GM19025 (cell line): ENCODE results near the gene RAD18.

Source experiments
- ATAC-seq: cut with Tn5 transposase; IDR thresholded peaks from one replicate; pipeline ENCODE4 v1.9.1; 2021; ENCODE audit warnings: mild to moderate bottlenecking, low read depth, moderate library complexity; ENCODE audit not compliant: unreplicated experiment

RAD18 gene

DNA sequence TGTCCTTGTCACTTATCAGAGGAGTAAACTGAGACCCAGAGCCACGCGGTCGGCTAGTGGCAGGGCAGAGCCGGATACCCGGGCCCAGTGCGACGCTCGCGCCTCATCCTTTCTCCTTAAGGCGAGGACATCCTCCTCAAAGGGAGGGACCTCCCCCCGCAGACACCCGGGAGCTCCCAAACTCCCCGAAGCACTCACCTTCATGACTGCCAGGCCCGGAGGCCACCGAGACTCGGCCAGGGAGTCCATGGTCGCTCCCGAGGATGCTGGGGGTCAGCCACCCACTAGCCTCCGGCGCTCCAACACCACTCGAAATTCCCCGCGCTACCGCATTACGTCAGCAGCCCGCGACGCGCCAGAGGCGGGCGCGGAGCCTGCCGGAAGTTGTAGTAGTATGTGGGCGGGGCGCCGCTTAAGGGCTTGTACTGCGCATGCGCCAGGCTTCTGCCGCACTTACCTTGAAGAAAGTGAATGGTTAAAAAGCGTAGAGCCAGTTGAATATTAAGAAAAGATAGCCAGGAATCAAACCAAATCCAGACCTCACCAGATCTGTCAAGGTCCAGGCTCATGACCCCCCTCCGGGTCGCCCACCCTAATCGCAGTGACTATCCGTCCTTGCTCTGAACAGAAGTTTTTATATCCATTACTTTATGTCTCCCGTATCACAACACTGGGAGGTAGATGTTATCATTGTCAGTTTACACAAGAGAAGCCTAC lies at the start of gene RAD18:
Gene RAD18, minus strand, starts transcription at position 336 of the 717 bp plus-strand sequence. Its CDS starts 87 bp downstream, at position 249.
- peak; percentile 93 for ATAC-seq

GRCh38 chr3:9012521-9012920 lies 49.2 kb upstream of the RAD18 start:
- ATAC-seq = no peak

- ATAC-seq = no peak
Observed at GRCh38 chr3:9009976-9010545, 46.8 kb upstream of the RAD18 start.

DNA sequence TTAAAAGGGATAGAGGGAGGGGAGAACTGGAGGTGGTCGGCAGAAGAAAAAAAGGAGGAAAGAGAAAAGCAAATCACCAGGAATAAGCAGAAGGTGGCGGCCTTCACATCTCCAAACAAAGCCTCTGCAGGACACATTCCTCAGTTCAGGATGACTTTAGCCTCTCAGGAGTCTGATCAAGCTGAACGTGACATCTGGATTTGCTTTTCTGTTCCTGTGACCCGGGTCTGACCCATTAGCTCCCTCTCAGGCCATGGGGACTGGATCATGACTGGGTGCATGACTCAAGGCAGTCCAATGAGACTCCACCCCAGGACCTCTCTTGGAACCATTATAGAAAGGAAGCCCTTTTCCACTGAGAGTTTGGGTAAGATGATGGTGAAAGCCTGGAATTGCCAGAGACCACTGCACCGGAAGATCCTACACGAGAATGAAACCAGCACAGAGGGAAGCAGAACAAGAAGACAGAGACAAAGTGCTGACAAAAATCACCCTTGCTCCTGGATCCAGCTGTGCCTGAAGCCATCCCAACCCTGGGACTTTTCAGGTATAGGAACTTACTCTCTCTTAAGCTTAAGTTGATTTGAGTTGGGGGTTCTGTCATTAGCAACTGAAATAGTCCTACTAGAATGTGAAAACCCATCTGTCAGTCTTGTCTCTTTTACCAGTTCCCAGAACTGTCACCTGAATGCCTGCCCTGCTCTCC lies 45.4 kb upstream of the RAD18 start:
- ATAC-seq = no peak

- no peak for ATAC-seq
Observed at GRCh38 chr3:9007928-9008327, 44.7 kb upstream of the RAD18 start.

DNA sequence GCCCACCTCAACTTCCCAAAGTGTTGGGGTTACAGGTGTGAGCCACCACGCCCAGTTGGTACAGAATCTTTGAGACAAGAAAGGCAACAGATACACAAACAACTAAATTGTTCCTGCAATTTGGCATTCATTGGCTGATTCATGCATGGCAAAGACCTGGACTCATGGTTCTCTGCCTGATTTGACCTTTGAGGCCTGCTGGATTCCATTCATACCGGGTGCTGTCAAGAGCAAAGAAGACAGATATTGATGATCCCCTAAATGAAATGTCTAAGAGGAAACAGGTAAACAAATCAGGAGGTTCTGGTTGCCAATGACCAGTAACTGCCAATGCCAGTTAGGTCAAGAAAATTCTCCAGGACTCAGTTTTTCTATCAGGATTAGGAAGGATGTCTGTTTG lies 43.9 kb upstream of the RAD18 start:
- ATAC-seq = no peak

DNA sequence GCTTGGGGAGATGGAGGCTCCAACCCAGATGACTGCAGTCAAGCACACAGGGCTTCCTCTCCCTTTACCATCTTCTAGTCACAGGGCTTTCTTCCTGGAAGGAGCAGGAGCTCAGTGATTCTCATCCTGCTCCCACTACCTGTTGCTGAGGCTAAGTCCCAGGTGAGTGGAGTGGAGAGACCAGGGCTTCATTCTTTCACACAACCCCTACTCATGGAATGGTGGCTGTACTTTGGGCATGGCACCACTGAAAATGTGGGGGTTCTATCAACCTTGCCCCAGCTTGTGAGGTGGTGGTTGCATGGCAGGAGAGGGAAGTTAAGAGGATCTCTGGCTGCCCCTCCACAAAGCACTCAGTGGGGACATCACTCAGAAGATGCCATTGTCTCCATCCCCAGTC lies 36.8 kb upstream of the RAD18 start:
- ATAC-seq = no peak

DNA sequence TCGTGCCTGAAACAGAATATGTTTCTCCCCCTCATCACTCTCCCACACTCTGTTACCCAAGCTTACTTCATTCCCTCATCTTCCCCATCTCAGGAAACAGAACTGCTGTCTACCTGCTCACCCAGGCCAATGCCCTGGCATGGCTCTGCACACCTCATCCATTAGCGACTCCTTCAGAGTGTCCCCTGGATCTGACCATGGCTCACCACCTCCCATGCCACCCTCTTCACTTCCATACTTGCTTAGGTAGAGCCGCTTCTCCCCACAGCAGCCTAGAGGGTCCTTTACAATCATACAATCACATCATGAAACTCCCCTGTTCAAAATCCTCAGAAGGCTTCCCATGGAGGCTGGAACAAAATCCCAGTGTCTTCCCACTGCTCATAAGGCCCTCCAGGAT lies 33.9 kb upstream of the RAD18 start:
- no peak for ATAC-seq

DNA sequence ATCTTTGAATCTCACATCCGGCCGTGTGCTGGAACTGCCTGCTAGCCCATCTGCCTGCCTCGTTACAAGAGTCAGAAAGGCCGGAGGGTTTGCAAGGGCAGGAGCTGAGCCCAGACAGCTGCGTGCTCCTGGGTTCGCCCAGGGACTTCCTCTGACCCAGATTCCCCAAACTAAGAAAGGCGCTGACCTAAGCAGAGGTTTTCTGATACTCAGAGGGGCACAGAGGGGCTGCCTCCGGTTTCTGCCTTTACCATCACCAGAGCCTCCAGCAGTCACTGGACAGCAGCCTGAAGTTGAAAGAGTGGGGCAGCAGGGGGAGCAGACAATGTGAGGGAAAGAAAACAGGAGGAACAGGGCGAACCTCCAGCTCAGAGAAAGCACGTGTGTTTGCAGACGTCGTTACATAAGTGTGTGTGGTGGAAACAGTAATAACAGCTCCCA lies 33.4 kb upstream of the RAD18 start:
- no peak for ATAC-seq

DNA sequence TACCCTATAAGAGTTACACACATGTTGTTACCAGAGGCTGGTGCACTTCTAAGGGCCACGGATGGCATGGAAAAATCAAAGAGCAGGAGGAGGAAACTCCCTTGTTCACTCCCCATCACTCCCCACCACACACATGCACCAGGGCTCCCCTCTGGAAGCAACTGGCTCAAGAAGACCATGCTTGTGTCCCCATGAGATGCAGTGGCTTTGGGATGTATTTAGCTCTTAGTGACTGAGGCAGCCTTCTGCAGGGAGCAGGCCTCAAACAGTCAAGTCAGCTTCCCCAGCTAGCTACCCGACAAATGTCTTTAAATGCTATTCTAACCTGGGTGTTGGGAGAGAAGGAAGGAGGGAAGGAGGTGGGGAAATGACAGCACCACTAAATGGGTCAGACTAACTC lies 32.9 kb upstream of the RAD18 start:
- no peak for ATAC-seq

DNA sequence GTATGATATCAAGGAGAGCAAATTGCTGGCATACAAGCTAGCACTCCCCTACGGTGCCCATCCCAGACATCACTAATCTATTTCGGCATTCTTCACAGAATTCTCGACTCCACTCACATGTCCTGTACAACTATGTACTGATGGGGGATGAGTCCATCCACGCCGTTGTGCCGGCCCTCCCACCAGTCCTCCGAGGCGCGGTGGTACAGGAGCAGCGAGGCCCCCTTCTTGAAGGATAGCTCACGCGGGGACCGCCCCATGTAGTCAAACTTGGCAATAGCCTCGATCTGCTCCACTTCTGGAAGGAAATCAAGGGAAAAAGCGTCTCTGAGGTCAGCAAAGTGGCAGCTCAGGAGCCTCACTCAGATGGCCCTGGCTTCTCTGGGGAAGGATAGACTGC lies 31.0 kb upstream of the RAD18 start:
- ATAC-seq = no peak

DNA sequence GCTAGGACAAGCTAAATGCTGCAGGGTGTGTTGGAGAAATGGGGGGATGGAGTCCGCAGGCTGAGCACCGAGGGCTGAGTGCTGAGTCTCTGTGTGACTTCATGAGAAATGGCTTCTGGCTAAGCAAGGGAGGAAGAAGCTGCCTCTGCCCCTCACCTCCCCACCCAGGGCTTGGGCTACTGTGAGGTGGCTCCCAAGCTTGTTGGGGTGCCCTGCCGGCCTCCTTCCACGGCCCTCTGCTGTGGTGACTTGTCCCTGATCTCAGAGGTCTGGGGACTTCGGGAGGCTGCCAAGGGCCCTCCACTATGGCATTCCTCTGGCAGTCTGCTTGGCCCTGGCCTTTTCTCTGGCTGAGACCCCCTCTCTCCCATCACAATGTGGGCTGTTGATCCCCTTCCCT lies 30.1 kb upstream of the RAD18 start:
- ATAC-seq = no peak

DNA sequence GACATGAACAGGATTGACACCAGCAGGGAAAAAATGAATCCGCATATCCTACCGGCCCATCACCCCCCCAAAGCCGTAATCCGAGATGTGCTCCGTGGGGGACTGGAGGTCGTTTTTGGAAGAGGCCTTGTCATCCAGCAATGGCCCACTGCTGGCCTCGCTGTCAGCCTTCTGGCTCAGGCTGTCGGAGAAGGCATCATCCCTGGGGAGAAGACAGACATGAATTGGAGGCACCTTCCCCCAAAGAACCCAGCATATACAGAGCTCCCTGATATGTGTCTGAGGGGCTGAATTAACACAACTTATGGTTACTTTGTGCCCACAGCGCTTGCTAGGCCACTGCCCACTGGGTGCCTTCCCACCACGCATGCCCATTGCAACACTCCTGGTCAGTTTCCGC lies 29.6 kb upstream of the RAD18 start:
- ATAC-seq = no peak

DNA sequence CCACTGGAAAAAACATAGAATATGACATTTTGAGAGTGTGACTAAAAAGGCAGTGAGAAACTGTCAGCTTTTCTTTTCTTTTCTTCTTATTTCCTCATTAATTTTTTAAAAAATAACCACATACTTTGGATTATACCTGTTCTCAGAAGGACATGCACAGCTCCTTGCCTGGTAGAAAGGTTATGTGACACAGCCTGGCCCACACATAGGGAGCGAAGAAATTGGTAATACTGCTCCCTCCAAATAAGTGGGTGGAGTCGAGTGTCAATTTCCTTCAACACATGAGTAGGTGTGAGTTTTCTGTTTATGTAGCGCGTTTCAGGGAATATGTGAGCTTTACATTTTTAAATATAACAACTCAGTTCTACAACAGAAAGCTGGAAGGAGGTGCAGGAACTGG lies 28.9 kb upstream of the RAD18 start:
- no peak for ATAC-seq

DNA sequence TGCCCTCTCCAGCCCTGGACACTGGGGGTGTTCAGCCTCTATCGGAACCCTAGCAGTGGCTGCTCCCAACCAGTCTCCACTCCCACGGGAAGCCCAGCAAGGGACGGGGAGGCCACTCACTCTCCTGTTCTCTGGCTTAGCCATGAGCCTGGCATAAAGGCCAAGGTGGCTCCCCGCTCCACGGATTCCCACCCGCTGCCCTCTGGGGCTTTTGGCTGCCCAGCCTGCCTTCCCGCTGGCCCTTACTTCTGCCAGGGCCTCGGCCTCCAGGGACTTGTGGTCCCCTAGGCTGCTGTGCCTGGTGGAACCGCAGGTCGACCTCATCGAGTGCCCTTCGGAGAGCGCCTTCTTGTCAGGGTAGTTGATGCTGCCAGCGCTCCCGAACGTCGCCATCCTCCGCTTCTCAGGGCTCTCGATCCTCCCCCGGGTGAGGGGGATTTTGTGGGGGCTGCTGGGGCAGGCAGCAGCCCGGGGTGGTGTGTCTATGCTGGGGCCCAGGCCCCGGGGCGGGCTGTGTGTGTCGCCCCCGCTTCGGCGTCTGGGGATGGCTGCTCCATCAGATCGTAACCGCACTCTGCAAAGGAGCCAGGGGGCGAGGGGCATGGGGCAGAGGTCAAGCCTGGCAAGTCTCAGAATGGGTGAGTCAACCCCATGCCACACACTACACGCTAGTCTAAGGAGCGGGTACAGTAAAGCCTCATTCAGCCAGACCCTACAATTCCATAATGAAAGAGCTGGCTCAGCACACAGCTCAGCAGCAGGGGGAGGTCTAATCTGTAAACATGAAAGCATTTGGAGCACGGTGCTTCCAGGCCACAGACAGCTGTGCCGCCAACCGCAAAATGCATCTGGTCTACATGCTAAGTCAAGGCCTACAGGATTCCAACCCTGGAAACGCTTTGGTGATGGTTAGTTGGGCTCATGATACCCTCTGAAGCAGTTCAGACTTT lies 27.3 kb upstream of the RAD18 start:
- no peak for ATAC-seq

DNA sequence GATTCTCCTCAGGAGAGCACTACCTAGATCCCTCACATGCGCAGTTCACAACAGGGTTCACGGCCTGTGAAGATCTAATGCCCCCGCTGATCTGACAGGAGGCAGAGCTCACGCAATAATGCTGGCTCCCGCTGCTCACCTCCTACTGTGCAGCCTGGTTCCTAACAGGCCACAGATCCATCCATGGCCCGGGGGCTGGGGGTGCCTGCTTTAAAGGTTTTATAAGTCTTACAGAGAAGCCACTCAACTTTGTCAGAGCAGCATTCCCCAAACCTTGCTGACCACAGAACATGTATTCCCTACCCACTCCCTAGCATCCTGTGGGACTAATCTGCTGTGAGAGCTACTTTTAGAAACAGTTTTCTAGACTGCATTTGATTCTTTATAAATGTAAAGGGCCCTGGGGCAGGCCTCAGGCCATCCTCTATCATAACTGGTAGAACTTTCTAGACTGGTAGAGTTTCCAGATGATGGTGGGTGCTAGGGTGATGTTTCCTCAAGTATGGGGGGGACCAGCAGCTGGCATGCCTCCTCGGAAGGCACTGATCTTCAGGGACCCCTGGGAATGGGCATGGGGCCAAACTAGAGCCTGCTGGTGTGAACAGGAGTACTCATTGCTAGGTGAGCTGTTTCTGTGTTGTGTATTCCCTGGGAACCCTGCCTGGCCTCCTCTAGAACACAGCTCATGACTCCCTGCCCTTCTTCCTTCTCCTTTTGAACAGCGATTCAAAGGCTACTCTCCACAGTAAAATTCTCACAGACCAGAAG lies 25.7 kb upstream of the RAD18 start:
- no peak for ATAC-seq

DNA sequence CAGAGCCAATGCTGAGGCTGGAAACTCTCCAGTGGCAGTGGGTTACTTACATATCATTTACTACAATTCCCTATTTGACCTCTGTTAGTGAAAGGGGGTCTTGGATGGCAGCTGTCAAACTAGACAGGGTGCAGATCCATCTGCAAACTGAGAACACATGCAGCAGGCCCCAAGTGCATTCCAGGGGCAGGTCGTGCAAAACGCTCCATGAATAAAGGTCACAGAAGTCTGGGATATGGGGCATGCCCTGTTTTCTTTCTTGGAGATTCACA lies 25.0 kb upstream of the RAD18 start:
- no peak for ATAC-seq

GRCh38 chr3:8987645-8988383 lies 24.5 kb upstream of the RAD18 start:
- ATAC-seq = no peak

GRCh38 chr3:8987226-8987625 lies 24.0 kb upstream of the RAD18 start:
- no peak for ATAC-seq

GRCh38 chr3:8986741-8987140 lies 23.5 kb upstream of the RAD18 start:
- ATAC-seq = no peak
